HuH-7 (cell line): ENCODE results near the gene DESI1.
"Not testable (repeated sequence)": the region's sequence is repeated elsewhere in the genome, so short reads cannot be mapped to it uniquely, and the experiment has no call there.

Experiments used
- DNase-seq: peaks from one replicate; pipeline ENCODE4 v3.0.0; 2011; ENCODE audit warnings: low spot score

DESI1 gene

DNA sequence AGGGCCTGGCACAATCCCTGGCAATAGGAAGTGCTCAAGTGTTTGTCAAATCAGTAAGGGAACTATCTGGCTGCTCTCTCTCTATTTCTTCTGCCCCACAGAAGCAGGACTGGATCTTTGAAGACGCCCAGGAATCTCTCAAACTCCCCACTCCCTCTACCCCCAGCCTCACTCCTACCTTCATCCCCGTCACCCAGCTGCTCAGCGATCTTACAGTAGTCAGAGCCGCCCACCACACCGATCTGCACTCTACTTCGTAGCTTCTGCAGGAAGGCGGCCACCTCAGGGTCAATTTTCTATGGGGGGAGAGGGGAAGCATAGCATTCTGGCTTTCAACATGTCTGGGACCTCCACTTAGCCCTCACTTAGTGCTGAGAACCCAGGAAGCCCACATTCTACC is 34.9 kb downstream of the DESI1 start:
- DNase-seq = no peak

DNA sequence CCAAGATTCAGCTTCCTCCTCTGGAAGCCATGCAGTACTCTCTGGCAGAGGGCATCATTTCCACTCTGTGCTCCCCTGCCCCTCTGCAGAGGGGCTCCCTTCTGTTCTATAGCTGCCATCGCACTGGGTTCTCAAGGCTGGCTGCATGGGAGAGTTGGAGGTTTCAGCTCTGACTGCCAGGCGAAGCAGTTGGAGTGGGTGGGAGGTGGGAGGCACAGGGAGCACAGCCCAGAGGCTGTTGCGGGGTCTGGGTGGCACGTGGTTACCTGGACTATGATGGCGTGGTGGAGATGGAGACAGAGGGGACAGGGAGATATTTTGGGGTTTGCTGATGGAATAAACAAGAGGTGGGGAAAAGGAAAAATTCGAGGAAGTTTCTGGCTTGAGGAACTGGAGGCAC is 36.0 kb downstream of the DESI1 start:
- no peak for DNase-seq

GRCh38 chr22:41582694-41583093 is 38.1 kb downstream of the DESI1 start:
- no peak for DNase-seq

DNA sequence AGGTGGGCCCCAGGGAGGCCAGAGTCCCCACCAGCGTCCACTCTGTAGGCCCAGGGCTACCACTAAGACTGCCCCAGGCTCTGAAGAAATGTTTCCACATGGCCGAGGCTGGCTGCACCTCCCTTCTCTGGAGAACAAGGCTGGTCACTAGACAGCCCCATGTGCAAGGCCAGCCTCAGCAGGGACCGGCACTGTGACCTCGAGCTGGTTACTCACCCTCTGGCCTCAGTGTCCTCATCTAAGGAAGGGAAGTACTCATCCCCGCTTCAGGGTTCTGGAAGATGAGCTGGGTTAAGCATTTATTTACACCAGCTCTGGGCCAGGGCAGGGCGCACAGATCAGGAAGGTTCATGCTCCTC is 40.9 kb downstream of the DESI1 start:
- DNase-seq = no peak

DNA sequence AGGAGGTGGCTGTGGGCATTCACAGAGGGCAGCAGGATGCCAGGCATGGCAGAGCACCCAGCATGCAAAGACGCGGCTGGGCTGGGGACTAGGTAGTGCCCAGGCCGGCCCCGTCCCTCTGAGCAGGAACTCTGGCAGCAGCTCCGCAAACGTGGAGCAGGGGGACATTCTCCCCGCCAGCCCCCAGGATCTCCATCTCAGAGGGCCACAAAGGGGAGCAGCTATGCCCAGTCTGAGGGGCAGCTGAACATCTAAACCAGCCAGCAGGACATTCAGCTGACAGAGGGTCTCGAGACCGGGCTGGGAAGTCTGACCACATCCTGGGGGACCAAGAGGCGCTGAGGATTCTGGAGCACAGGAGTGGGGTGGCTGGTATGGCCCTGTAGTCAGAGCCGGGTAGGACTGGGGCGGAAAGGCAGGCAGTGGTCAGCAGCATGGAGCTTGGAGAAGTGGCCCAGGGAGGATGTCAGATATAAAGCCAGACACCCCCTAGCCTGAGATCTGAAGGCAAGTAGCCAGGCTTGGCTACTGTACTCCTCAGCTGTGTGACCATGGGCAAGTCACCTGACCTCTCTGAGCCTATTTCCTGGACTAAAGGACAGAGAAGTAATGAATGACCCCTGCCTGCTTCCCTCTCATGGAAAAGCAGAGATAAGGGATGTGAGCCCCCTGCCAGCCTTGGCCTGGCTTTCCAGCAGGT is 41.4 kb downstream of the DESI1 start:
- DNase-seq = no peak

- no peak for DNase-seq
These were observed 42.0 kb downstream of the DESI1 start for GRCh38 chr22:41578818-41579217.

GRCh38 chr22:41578114-41578513 is 42.7 kb downstream of the DESI1 start:
- no peak for DNase-seq

DNA sequence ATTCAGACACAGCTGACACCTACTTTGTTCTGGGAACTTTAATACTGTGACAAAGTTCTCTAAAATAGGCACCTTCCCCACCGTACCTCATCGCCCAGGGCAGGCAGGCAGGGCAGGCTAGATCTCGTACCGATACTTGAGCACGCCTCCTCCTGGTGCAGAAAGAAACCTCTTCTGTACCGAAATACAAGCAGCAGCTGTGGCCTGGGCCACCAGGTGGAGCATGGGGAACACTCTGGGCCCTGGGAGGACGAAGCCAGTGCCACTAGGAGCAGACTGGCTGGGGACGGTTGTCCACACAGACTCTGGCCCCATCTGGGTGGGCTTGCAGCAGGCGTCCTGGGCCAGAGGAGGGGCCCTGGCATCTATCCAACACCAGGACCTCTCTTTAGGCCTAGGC is 44.0 kb downstream of the DESI1 start:
- DNase-seq = peak; percentile 94

GRCh38 chr22:41575533-41575932 is 45.3 kb downstream of the DESI1 start:
- DNase-seq = no peak

DNA sequence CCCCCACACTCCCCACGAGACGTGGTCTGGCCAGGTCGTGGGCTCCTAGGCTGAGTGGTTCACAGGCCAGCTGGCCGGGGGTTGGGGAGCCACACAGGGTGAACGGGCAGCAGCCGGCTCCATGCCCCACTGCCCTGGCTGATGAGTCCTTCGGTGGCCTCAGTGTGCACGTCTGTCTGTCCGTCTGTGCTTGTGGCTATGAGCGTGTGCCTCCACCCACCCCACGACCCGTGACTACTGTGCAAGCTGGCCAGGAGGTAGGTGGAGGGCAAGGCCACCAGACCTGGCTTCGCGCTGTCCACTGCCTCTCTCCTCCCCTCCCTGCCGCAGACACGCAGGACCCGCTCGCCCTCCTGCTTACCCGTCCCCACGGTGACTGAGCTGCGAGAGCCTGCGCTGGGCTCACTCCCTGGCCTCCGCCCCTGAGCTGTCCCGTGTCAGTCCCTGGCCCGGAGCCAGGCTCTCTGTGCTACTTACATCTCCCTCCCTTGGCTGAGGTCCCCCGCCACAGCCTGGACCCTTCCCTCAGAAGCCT is 45.9 kb downstream of the DESI1 start:
- DNase-seq = no peak

- no peak for DNase-seq
These were observed 47.2 kb downstream of the DESI1 start for GRCh38 chr22:41573677-41574076.

GRCh38 chr22:41572305-41572704 is 48.5 kb downstream of the DESI1 start:
- not testable (repeated sequence) for DNase-seq

- DNase-seq = no peak
These were observed 49.1 kb downstream of the DESI1 start for GRCh38 chr22:41571786-41572185.

DNA sequence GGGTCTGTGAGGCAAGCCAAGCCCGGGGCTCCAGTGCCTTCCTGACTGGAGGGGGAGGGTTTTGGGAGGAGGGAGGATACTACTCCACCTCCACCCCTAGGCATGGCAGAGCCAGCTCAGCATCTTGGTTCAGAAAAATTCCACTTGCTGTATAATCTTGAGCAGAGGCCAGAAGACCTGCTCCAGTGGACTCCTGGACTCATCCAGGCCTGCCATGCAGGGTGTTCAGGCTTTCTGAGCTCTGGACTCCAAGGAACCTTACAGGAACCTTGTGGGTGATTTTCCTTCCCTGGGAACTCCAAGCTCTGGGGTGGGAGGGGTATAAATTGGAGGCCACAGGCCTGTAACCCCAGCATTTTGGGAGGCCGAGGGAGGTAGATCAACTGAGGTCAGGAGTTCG is 50.6 kb downstream of the DESI1 start:
- DNase-seq = no peak

DNA sequence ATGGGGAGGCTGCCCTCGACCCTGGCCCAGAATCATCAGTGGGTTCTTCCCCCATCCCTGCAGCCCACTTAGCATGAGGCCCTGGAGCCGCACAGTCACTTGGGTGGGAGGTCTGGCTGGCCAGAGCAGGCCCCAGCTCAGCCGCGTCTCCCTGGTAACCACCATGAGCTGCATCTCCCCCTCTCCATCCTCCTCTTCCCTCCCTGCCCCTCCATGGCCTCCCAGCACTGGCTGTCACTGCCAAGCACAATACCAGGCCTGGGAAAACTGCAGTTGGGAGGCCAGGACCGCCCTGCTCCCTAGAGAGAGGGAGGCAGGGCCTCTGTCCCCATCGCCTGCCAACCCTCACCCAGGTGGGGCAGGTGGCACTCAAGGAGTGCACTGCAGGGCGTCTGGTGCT is 52.0 kb downstream of the DESI1 start:
- DNase-seq = no peak

DNA sequence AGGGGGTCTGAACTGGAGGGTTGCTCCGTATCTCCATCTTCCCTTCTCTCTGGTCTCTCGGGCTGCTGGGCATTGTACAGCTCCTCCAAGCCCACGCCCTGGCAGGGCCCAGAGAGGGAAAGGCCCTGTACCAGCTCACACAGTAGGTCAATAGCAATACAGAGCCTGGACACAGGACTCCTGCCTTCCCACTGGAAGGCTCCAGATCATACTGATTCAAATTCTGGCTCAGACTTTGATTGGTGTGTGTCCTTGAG is 53.4 kb downstream of the DESI1 start:
- DNase-seq = no peak

- DNase-seq = no peak
These were observed 55.3 kb downstream of the DESI1 start for GRCh38 chr22:41565403-41566054.

DNA sequence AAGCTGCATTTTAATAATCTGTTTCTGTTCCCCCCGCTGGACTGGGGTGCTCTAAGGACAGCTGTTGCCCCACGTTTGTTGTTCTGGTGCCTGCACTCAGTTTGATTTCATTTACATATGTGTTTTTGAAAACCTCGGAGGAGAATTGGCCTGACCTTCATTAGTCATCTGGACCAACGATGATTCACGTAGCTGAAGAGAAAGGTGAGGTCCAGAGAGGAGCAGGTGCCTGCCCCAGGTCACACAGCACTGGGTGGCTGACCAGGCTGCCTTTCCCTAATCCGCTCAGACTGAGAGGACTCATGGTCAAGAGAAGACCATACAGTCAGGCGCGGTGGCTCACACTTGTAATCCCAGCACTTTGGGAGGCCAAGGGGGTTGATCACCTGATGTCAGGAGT is 56.3 kb downstream of the DESI1 start:
- DNase-seq = no peak

GRCh38 chr22:41563051-41563711 is 57.7 kb downstream of the DESI1 start:
- no peak for DNase-seq

DNA sequence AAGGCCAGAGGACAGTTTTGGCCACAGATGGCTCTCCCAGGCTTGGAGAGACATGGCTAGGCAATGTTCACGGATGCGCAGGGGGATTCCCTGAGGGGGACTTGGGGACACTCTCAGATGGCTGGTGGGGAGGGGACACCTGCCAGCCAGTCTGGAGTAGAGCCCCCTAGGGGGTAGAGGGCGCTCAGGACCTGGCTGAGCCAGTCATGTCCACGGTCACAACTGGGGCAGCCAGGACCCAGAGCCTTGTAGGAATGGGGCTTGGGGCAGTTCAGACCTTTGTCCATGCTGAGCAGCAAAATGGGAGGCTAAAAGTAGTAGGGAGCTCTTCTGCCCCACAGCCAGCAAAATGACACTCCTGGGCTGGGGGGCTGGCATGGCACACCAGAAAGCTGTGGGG is 58.4 kb downstream of the DESI1 start:
- no peak for DNase-seq

- no peak for DNase-seq
These were observed 59.1 kb downstream of the DESI1 start for GRCh38 chr22:41561788-41562187.

GRCh38 chr22:41561335-41561734 is 59.5 kb downstream of the DESI1 start:
- no peak for DNase-seq

DNA sequence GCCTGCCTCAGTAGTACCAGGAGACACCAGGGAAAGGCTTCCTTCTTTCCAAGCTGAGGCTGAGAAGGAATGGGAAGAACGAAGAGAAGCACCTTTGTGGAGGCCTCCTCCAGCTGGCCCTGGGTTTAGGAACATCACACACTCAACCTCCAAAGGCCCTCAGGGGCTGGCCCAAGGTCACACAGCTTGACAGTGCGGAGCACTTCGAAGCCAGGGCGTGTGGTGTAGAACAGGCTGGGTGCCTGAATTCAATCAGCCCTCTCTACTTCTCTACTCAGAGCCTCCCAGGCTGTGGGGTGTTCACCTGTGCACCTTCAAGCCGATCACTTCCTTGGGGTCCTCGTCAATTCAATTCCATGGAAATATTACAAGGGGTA is 60.8 kb downstream of the DESI1 start:
- no peak for DNase-seq

DNA sequence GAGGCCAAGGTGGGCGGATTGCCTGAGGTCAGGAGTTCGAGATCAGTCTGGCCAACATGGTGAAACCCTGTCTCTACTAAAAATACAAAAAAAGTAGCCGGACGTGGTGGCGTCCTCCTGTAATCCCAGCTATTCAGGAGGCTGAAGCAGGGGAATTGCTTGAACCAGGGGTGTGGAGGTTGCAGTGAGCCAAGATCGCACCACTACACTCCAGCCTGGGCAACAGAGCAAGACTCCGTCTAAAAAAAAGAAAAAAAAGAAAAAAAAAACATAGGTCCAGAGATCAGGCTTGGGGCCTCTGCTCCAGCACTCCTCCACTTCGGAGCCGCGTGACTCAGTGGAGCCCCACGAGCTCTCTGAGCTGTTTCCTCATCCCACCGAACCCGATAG is 62.6 kb downstream of the DESI1 start:
- DNase-seq = not testable (repeated sequence)
